Activated CD4-positive, alpha-beta memory T cell treated with anti-CD3 and anti-CD28 coated beads for 36 hours (primary cell): ENCODE data around the gene EEF1AKMT2. TPM values are rescaled to one million over a fixed set of nuclear protein-coding genes. Genes with fewer than 3 reads are reported as not detected.
A peak's percentile ranks its signal among the peaks of the same experiment; 100 is the strongest.
"Not testable (repeated sequence)": the region's sequence is repeated elsewhere in the genome, so short reads cannot be mapped to it uniquely, and the experiment has no call there.

Source experiments
- CTCF ChIA-PET: fragments of 350-600 bp; sonication (Branson Sonifier 250); formaldehyde crosslinking; loops from one replicate; lab custom pipeline; 2021; ENCODE audit warnings: antibody characterized with exemption, inconsistent platforms; lab: Charles Lee
- POLR2A ChIA-PET: fragments of 350-600 bp; sonication (Branson Sonifier 250); formaldehyde crosslinking; loops from one replicate; lab custom pipeline; 2021; ENCODE audit warnings: antibody characterized with exemption; lab: Charles Lee
- DNase-seq: peaks from one replicate; pipeline ENCODE4 v3.0.0-alpha.2; 2020
- H3K27ac Mint-ChIP-seq: one replicate; pipeline ENCODE4 v1.8.0; 2021; ENCODE audit warnings: mixed read lengths
- H3K27me3 Mint-ChIP-seq: one replicate; pipeline ENCODE4 v1.8.0; 2021; ENCODE audit warnings: mixed read lengths
- H3K36me3 Mint-ChIP-seq: one replicate; pipeline ENCODE4 v1.8.0; 2021; ENCODE audit warnings: mixed read lengths
- H3K4me1 Mint-ChIP-seq: one replicate; pipeline ENCODE4 v1.8.0; 2021; ENCODE audit warnings: low read depth, mixed read lengths
- H3K4me3 Mint-ChIP-seq: one replicate; pipeline ENCODE4 v1.8.0; 2021; ENCODE audit warnings: mild to moderate bottlenecking, mixed read lengths
- H3K9me3 Mint-ChIP-seq: one replicate; pipeline ENCODE4 v1.8.0; 2021; ENCODE audit warnings: mixed read lengths
- intact Hi-C: fragments of 100-400 bp; cut with micrococcal nuclease; formaldehyde crosslinking; loops from one replicate; pipeline ENCODE4 v1.15.1; 2023
- total RNA-seq, 2 experiments: library from RNA; stranded (reverse); gene quantifications; one replicate each; pipeline ENCODE4 v1.2.3, GENCODE V29; 2021

The EEF1AKMT2 gene
- total RNA-seq, 2 experiments from 2014 or later = 28.2 to 33.1 TPM

GRCh38 chr10:124802313-124802675 lies 10.6 kb upstream of the EEF1AKMT2 start:
- ChIA-PET POLR2A (interaction anchor here (1.0 to 2.1 kb wide), 4 partner anchors 10 to 113 kb away, joined by 4 to 11 read pairs (median 4); partner anchors contain the start of gene EEF1AKMT2), CTCF (interaction anchor here (0.7 to 1.7 kb wide), 8 partner anchors 10 to 272 kb away, joined by 3 to 5 read pairs (median 3); partner anchors contain the start of gene EEF1AKMT2)
- Mint-ChIP-seq H3K27ac (peak overlapping the region; percentile 73), H3K27me3 (peaks cover 2% of the 10 kb centered on the region), H3K4me1 (peaks cover 21% of the 10 kb centered on the region), H3K36me3 (no peaks in the 10 kb centered on the region), H3K9me3 (no peaks in the 10 kb centered on the region), H3K4me3 (peak overlapping the region; percentile 93)
- peak; percentile 39 for DNase-seq
- intact Hi-C loops = loop anchor here (5.0 kb wide), 2 partner anchors 340 to 385 kb away; partner anchors contain the start of genes LHPP and OAT

- H3K27ac Mint-ChIP-seq = no peak overlapping the region
- intact Hi-C loops = loop anchor here (10.0 kb wide), 1 partner anchor 1644 kb away; the partner anchor contains the start of gene BUB3
- H3K4me3 Mint-ChIP-seq = no peak overlapping the region
- no peaks in the 10 kb centered on the region for H3K9me3 Mint-ChIP-seq
- H3K27me3 Mint-ChIP-seq = peaks cover 2% of the 10 kb centered on the region
- no peak for DNase-seq
- ChIA-PET POLR2A (no interaction called here), CTCF (interaction anchor here (1.2 kb wide), 1 partner anchor 8 kb away, joined by 3 read pairs; the partner anchor contains the start of gene EEF1AKMT2)
- H3K4me1 Mint-ChIP-seq = peaks cover 21% of the 10 kb centered on the region
- H3K36me3 Mint-ChIP-seq = no peaks in the 10 kb centered on the region
Measured at GRCh38 chr10:124799211-124799610, 7.5 kb upstream of the EEF1AKMT2 start.

- Mint-ChIP-seq H3K9me3 (no peaks in the 10 kb centered on the region), H3K27ac (no peak overlapping the region), H3K36me3 (no peaks in the 10 kb centered on the region), H3K4me3 (no peak overlapping the region), H3K27me3 (peaks cover 2% of the 10 kb centered on the region), H3K4me1 (peaks cover 21% of the 10 kb centered on the region)
- intact Hi-C loops = loop anchor here (10.0 kb wide), 1 partner anchor 1644 kb away; the partner anchor contains the start of gene BUB3
- ChIA-PET CTCF (no interaction called here), POLR2A (no interaction called here)
- no peak for DNase-seq
Measured at GRCh38 chr10:124798781-124799180, 7.1 kb upstream of the EEF1AKMT2 start.

- POLR2A ChIA-PET = no interaction called here
- intact Hi-C loops = loop anchor here (10.0 kb wide), 1 partner anchor 1644 kb away; the partner anchor contains the start of gene BUB3
- no peak for DNase-seq
- H3K36me3 Mint-ChIP-seq = no peaks in the 10 kb centered on the region
- no peak overlapping the region for H3K4me3 Mint-ChIP-seq
- no peaks in the 10 kb centered on the region for H3K9me3 Mint-ChIP-seq
- peaks cover 2% of the 10 kb centered on the region for H3K27me3 Mint-ChIP-seq
- no peak overlapping the region for H3K27ac Mint-ChIP-seq
- peaks cover 20% of the 10 kb centered on the region for H3K4me1 Mint-ChIP-seq
- CTCF ChIA-PET = no interaction called here
Measured at GRCh38 chr10:124798364-124798763, 6.7 kb upstream of the EEF1AKMT2 start.

GRCh38 chr10:124792998-124793352 lies 1.3 kb upstream of the EEF1AKMT2 start:
- Mint-ChIP-seq H3K4me3 (peak overlapping the region; percentile 96), H3K4me1 (peaks cover 19% of the 10 kb centered on the region), H3K27me3 (no peaks in the 10 kb centered on the region), H3K27ac (peak overlapping the region; percentile 70), H3K36me3 (peaks cover 4% of the 10 kb centered on the region), H3K9me3 (no peaks in the 10 kb centered on the region)
- ChIA-PET POLR2A (interaction anchor here (1.9 kb wide), 1 partner anchor 8 kb away, joined by 11 read pairs; the partner anchor contains the start of gene ABRAXAS2), CTCF (no interaction called here)
- DNase-seq = no peak
- intact Hi-C loops = loop anchor here (5.0 to 10.0 kb wide), 2 partner anchors 51 to 1638 kb away; partner anchors contain the start of genes BUB3 and FAM53B

GRCh38 chr10:124782900-124783299 lies 8.8 kb downstream of the EEF1AKMT2 start:
- H3K4me1 Mint-ChIP-seq, H3K9me3 Mint-ChIP-seq, H3K27ac Mint-ChIP-seq, H3K27me3 Mint-ChIP-seq, CTCF ChIA-PET, POLR2A ChIA-PET, H3K4me3 Mint-ChIP-seq, DNase-seq, intact Hi-C loops: not testable (repeated sequence)
- H3K36me3 Mint-ChIP-seq = peaks cover 20% of the 10 kb centered on the region

GRCh38 chr10:124768791-124769190 lies 22.9 kb downstream of the EEF1AKMT2 start:
- no peak overlapping the region for H3K27ac Mint-ChIP-seq
- no peak for DNase-seq
- no peaks in the 10 kb centered on the region for H3K9me3 Mint-ChIP-seq
- H3K36me3 Mint-ChIP-seq = peaks cover 42% of the 10 kb centered on the region
- CTCF ChIA-PET = no interaction called here
- no peak overlapping the region for H3K4me3 Mint-ChIP-seq
- peaks cover 6% of the 10 kb centered on the region for H3K4me1 Mint-ChIP-seq
- POLR2A ChIA-PET = no interaction called here
- intact Hi-C loops = no loop called here
- H3K27me3 Mint-ChIP-seq = no peaks in the 10 kb centered on the region

- Mint-ChIP-seq H3K36me3 (peaks cover 31% of the 10 kb centered on the region), H3K4me3 (no peak overlapping the region), H3K27ac (no peak overlapping the region), H3K4me1 (no peaks in the 10 kb centered on the region), H3K9me3 (no peaks in the 10 kb centered on the region), H3K27me3 (no peaks in the 10 kb centered on the region)
- POLR2A ChIA-PET = interaction anchor here (1.4 kb wide), 1 partner anchor 26 kb away, joined by 7 read pairs; the partner anchor contains the start of gene EEF1AKMT2
- DNase-seq = no peak
- CTCF ChIA-PET = interaction anchor here (1.0 kb wide), 1 partner anchor 225 kb away, joined by 3 read pairs; no protein-coding TSS in a partner anchor
- intact Hi-C loops = no loop called here
Measured at GRCh38 chr10:124765256-124765655, 26.4 kb downstream of the EEF1AKMT2 start.

- no peak for DNase-seq
- ChIA-PET POLR2A (no interaction called here), CTCF (interaction anchor here (0.6 to 1.7 kb wide), 2 partner anchors 21 to 233 kb away, joined by 3 to 5 read pairs; no protein-coding TSS in a partner anchor)
- no peaks in the 10 kb centered on the region for H3K4me1 Mint-ChIP-seq
- peaks cover 30% of the 10 kb centered on the region for H3K36me3 Mint-ChIP-seq
- no peaks in the 10 kb centered on the region for H3K27me3 Mint-ChIP-seq
- intact Hi-C loops = no loop called here
- H3K27ac Mint-ChIP-seq = no peak overlapping the region
- H3K9me3 Mint-ChIP-seq = no peaks in the 10 kb centered on the region
- no peak overlapping the region for H3K4me3 Mint-ChIP-seq
Measured at GRCh38 chr10:124763267-124763666, 28.4 kb downstream of the EEF1AKMT2 start.

- Mint-ChIP-seq H3K36me3 (peaks cover 29% of the 10 kb centered on the region), H3K4me1 (no peaks in the 10 kb centered on the region), H3K4me3 (no peak overlapping the region), H3K9me3 (no peaks in the 10 kb centered on the region), H3K27me3 (no peaks in the 10 kb centered on the region), H3K27ac (no peak overlapping the region)
- intact Hi-C loops = no loop called here
- ChIA-PET POLR2A (no interaction called here), CTCF (no interaction called here)
- DNase-seq = no peak
Measured at GRCh38 chr10:124762281-124762680, 29.4 kb downstream of the EEF1AKMT2 start.

GRCh38 chr10:124756156-124756903 lies 35.4 kb downstream of the EEF1AKMT2 start:
- DNase-seq = no peak
- Mint-ChIP-seq H3K4me1 (no peaks in the 10 kb centered on the region), H3K27me3 (no peaks in the 10 kb centered on the region), H3K27ac (no peak overlapping the region), H3K9me3 (no peaks in the 10 kb centered on the region), H3K36me3 (peaks cover 19% of the 10 kb centered on the region), H3K4me3 (no peak overlapping the region)
- ChIA-PET CTCF (interaction anchor here (0.7 to 1.2 kb wide), 4 partner anchors 15 to 353 kb away, joined by 3 to 4 read pairs (median 3); no protein-coding TSS in a partner anchor), POLR2A (interaction anchor here (0.7 kb wide), 1 partner anchor 11 kb away, joined by 3 read pairs; no protein-coding TSS in a partner anchor)
- intact Hi-C loops = no loop called here

- ChIA-PET CTCF (interaction anchor here (0.7 to 1.2 kb wide), 3 partner anchors 14 to 352 kb away, joined by 3 to 4 read pairs (median 3); no protein-coding TSS in a partner anchor), POLR2A (interaction anchor here (0.7 kb wide), 1 partner anchor 10 kb away, joined by 3 read pairs; no protein-coding TSS in a partner anchor)
- no peak overlapping the region for H3K27ac Mint-ChIP-seq
- H3K9me3 Mint-ChIP-seq = no peaks in the 10 kb centered on the region
- intact Hi-C loops = no loop called here
- no peaks in the 10 kb centered on the region for H3K4me1 Mint-ChIP-seq
- no peaks in the 10 kb centered on the region for H3K27me3 Mint-ChIP-seq
- DNase-seq = no peak
- peaks cover 12% of the 10 kb centered on the region for H3K36me3 Mint-ChIP-seq
- H3K4me3 Mint-ChIP-seq = no peak overlapping the region
Measured at GRCh38 chr10:124755581-124755980, 36.1 kb downstream of the EEF1AKMT2 start.
